K562 (cell line): ENCODE data around the gene TMEM200B. TPM values are rescaled to one million over a fixed set of nuclear protein-coding genes. Genes with fewer than 3 reads are reported as not detected.
A peak's percentile ranks its signal among the peaks of the same experiment; 100 is the strongest.

Experiments
- BRF2 ChIP-seq: IDR thresholded peaks from 3 replicates; pipeline ENCODE4 v1.6.1; 2011; ENCODE audit warnings: borderline replicate concordance, mild to moderate bottlenecking; ENCODE audit not compliant: insufficient read length, insufficient read depth
- ETV5 ChIP-seq: sonication (generic); formaldehyde crosslinking; IDR thresholded peaks from 2 replicates; pipeline ENCODE4 v1.4.0; 2020; ENCODE audit warnings: low read depth, mild to moderate bottlenecking, missing genetic modification reagents
- FOXA3 ChIP-seq, 2 experiments: fragments of 450-650 bp in 1 of 2; sonication (generic) in 1 of 2; formaldehyde crosslinking; IDR thresholded peaks in 1 of 2; conservative IDR thresholded peaks in 1 of 2; 2 replicates each; pipeline versions ENCODE4 v1.4.0 to v1.8.0; 2020 to 2022; ENCODE audit warnings: mild to moderate bottlenecking in 2 of 2, missing genetic modification reagents in 1 of 2
- FOXK2 ChIP-seq, 2 experiments: fragments of 450-650 bp; IDR thresholded peaks in 1 of 2; conservative IDR thresholded peaks in 1 of 2; 2 replicates each; pipeline ENCODE4 v1.6.1; 2016; ENCODE audit warnings: low read depth in 2 of 2, mild to moderate bottlenecking in 1 of 2
- GABPA ChIP-seq: fragments of 200-800 bp; sonication (Bioruptor generic); conservative IDR thresholded peaks from 2 replicates; pipeline ENCODE4 v1.6.1; 2016; ENCODE audit warnings: low read depth, missing genetic modification characterization, missing compliant biosample characterization
- HNRNPH1 ChIP-seq: fragments of 200-400 bp; formaldehyde crosslinking; optimal IDR thresholded peaks from 2 replicates; pipeline ENCODE3; 2017; ENCODE audit warnings: low read depth, mild to moderate bottlenecking, low read length, moderate library complexity
- MED1 ChIP-seq: sonication (generic); formaldehyde crosslinking; IDR thresholded peaks from 2 replicates; pipeline ENCODE4 v1.8.1; 2023; ENCODE audit warnings: missing genetic modification reagents, borderline replicate concordance
- NFXL1 ChIP-seq: fragments of 450-650 bp; formaldehyde crosslinking; IDR thresholded peaks from 2 replicates; pipeline ENCODE4 v1.4.0; 2021; ENCODE audit warnings: mild to moderate bottlenecking
- PML ChIP-seq: IDR thresholded peaks from 2 replicates; pipeline ENCODE4 v1.6.1; 2012; ENCODE audit warnings: low read length, inconsistent platforms
- POLR2B ChIP-seq: fragments of 450-650 bp; IDR thresholded peaks from 2 replicates; pipeline ENCODE4 v1.6.1; 2018; ENCODE audit warnings: low read depth; ENCODE audit not compliant: partially characterized antibody
- PRDM10 ChIP-seq: fragments of 450-650 bp; IDR thresholded peaks from 2 replicates; pipeline ENCODE4 v1.6.1; 2018; ENCODE audit not compliant: partially characterized antibody
- PURB ChIP-seq: sonication (generic); formaldehyde crosslinking; IDR thresholded peaks from 2 replicates; pipeline ENCODE4 v1.9.0; 2021; ENCODE audit warnings: low read depth, mild to moderate bottlenecking, missing genetic modification reagents
- TCFL5 ChIP-seq: fragments of 250-450 bp; sonication (Bioruptor Pico); conservative IDR thresholded peaks from 2 replicates; pipeline ENCODE4 v1.6.1; 2021; ENCODE audit warnings: mild to moderate bottlenecking, moderate library complexity, matching md5 sums
- TSC22D4 ChIP-seq: fragments of 450-650 bp; IDR thresholded peaks from 2 replicates; pipeline ENCODE4 v1.6.1; 2016; ENCODE audit warnings: missing genetic modification characterization, missing biosample characterization, control low read depth
- U2AF2 ChIP-seq: fragments of 200-400 bp; formaldehyde crosslinking; optimal IDR thresholded peaks from 2 replicates; pipeline ENCODE3; 2017; ENCODE audit warnings: low read depth, mild to moderate bottlenecking, low read length
- VEZF1 ChIP-seq: fragments of 200-800 bp; sonication (Bioruptor generic); IDR thresholded peaks from 2 replicates; pipeline ENCODE4 v1.6.1; 2017; ENCODE audit warnings: missing genetic modification characterization, missing compliant biosample characterization
- ZNF197 ChIP-seq: fragments of 200-800 bp; sonication (Bioruptor generic); IDR thresholded peaks from 2 replicates; pipeline ENCODE4 v1.6.1; 2016; ENCODE audit warnings: low read depth, missing genetic modification characterization, missing compliant biosample characterization
- ZNF277 ChIP-seq: fragments of 250-450 bp; sonication (Bioruptor Pico); IDR thresholded peaks from 2 replicates; pipeline ENCODE4 v1.8.0; 2022; ENCODE audit warnings: inconsistent platforms, mild to moderate bottlenecking, moderate library complexity, borderline replicate concordance
- ZNF408 ChIP-seq: fragments of 250-450 bp; sonication (Bioruptor Pico); IDR thresholded peaks from 2 replicates; pipeline ENCODE4 v1.4.0; 2020; ENCODE audit warnings: low read depth, mild to moderate bottlenecking, moderate library complexity
- ZNF57 ChIP-seq: fragments of 450-650 bp; formaldehyde crosslinking; IDR thresholded peaks from 2 replicates; pipeline ENCODE4 v1.4.0; 2020; ENCODE audit warnings: mild to moderate bottlenecking, moderate library complexity
- ZNF584 ChIP-seq: fragments of 200-800 bp; sonication (Bioruptor generic); IDR thresholded peaks from 2 replicates; pipeline ENCODE4 v1.6.1; 2016; ENCODE audit warnings: low read depth, mild to moderate bottlenecking, missing genetic modification characterization, missing compliant biosample characterization
- polyA plus RNA-seq, 8 experiments: library from polyadenylated mRNA; depleted of rRNA in 4 of 8; stranded (reverse) in 5 of 8; unstranded in 3 of 8; fragments of >200 nt; fragmentation: Nextera tagmentation in 2 of 8; fragmentation: Illumina TruSeq in 1 of 8; extraction: Ambion mirVana in 2 of 8; extraction: Trizol in 1 of 8; gene quantifications; 2 replicates each; pipeline versions ENCODE4 v1.2.1 to v1.2.3, GENCODE V29; 2011 to 2014; ENCODE audit warnings: inconsistent platforms in 1 of 8, missing spikeins in 1 of 8
- total RNA-seq, 7 experiments: library from RNA; depleted of rRNA in 6 of 7; stranded (reverse); fragments of >200 nt in 6 of 7; fragmentation: Illumina TruSeq in 2 of 7; extraction: Trizol in 2 of 7; gene quantifications; 2 replicates each; pipeline versions ENCODE4 v1.2.1 to v1.2.3, GENCODE V29; 2011 to 2021; ENCODE audit warnings: low replicate concordance in 1 of 7

TMEM200B gene
- total and polyA plus RNA-seq, 9 of the 15 experiments (the other 6 are each of a cell fraction or from before 2014, with no cell fraction given): 0.04 to 0.35 (median 0.10) TPM; not detected in 1

GRCh38 chr1:29120947-29121485 lies 2.7 kb downstream of the TMEM200B start (continued):
- TF ChIP-seq U2AF2 (no peak), ZNF197 (no peak), PML (no peak), FOXK2 (conservative IDR thresholded peaks at IDR 0.05 in 1 of 2, IDR thresholded peaks at IDR 0.05 in 1 of 2; ENCODE audit: low read depth in 2 of 2) (no peak), ZNF57 (no peak), TSC22D4 (tag) (no peak), ZNF584 (no peak), PRDM10 (no peak), TCFL5 (CRISPR knock-in tag) (no peak), MED1 (CRISPR knock-in tag) (no peak), ZNF408 (CRISPR knock-in tag) (no peak), FOXA3 (CRISPR knock-in tag; conservative IDR thresholded peaks at IDR 0.05 in 1 of 2, IDR thresholded peaks at IDR 0.05 in 1 of 2) (no peak), NFXL1 (CRISPR knock-in tag) (no peak), ETV5 (CRISPR knock-in tag) (no peak), BRF2 (no peak), GABPA (no peak), ZNF277 (CRISPR knock-in tag) (no peak), POLR2B (peak; percentile 42), VEZF1 (CRISPR knock-in tag) (no peak), PURB (CRISPR knock-in tag) (no peak), HNRNPH1 (no peak)
